WERI-Rb-1 (cell line): ENCODE results near the gene GUCY1B1.

Source experiments
- DNase-seq: peaks from one replicate; pipeline ENCODE4 v3.0.0-alpha.2; 2020
- H3K27ac ChIP-seq: fragments of 250-450 bp; sonication (Bioruptor Pico); 2 replicates; pipeline ENCODE4 v1.5.1; 2020; ENCODE audit warnings: mild to moderate bottlenecking, moderate library complexity
- H3K27me3 ChIP-seq: fragments of 250-450 bp; sonication (Bioruptor Pico); 2 replicates; pipeline ENCODE4 v1.5.1; 2021; ENCODE audit warnings: mild to moderate bottlenecking, low read depth, moderate library complexity; ENCODE audit not compliant: insufficient read depth, severe bottlenecking
- H3K36me3 ChIP-seq: fragments of 250-450 bp; sonication (Bioruptor Pico); 2 replicates; pipeline ENCODE4 v1.5.1; 2020; ENCODE audit warnings: mild to moderate bottlenecking, moderate library complexity
- H3K4me3 ChIP-seq: 2 replicates; pipeline ENCODE4 v1.5.1; 2011; ENCODE audit warnings: low read depth, mild to moderate bottlenecking, control low read depth, low read length
- H3K9me3 ChIP-seq: fragments of 250-450 bp; sonication (Bioruptor Pico); 2 replicates; pipeline ENCODE4 v1.5.1; 2021; ENCODE audit warnings: mild to moderate bottlenecking, moderate library complexity; ENCODE audit not compliant: severe bottlenecking
- TF ChIP-seq, protein P1 (sequence below): IDR thresholded peaks from 2 replicates; pipeline ENCODE4 v1.5.1; 2011; ENCODE audit warnings: low read depth, mild to moderate bottlenecking, control low read depth, inconsistent platforms, low read length

Gene GUCY1B1

DNA sequence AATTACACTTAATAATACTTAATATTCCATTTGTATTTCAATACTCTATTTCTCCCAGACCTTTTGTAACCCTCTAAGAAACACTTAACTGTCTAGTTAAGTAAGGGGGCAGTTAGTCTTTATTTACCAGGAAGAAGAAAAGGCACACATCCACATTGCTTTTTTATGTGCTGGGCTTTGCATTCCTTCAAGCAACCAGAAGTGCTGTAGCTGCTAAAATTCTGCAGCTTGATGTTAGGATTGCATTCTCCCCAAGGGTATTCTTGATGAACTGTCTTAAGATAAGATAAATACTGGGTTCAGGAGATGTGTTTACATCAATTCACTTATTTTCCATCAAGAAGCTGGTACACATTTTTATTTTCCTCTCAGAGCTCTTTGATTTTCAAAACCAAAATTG, 83.3 kb downstream of the GUCY1B1 start:
- Histone ChIP-seq H3K36me3 (no peaks in the 10 kb centered on the region), H3K4me3 (no peak overlapping the region), H3K27me3 (no peaks in the 10 kb centered on the region), H3K9me3 (peaks cover 6% of the 10 kb centered on the region), H3K27ac (no peak overlapping the region)
- DNase-seq: no peak
- TF ChIP-seq, protein P1, sequence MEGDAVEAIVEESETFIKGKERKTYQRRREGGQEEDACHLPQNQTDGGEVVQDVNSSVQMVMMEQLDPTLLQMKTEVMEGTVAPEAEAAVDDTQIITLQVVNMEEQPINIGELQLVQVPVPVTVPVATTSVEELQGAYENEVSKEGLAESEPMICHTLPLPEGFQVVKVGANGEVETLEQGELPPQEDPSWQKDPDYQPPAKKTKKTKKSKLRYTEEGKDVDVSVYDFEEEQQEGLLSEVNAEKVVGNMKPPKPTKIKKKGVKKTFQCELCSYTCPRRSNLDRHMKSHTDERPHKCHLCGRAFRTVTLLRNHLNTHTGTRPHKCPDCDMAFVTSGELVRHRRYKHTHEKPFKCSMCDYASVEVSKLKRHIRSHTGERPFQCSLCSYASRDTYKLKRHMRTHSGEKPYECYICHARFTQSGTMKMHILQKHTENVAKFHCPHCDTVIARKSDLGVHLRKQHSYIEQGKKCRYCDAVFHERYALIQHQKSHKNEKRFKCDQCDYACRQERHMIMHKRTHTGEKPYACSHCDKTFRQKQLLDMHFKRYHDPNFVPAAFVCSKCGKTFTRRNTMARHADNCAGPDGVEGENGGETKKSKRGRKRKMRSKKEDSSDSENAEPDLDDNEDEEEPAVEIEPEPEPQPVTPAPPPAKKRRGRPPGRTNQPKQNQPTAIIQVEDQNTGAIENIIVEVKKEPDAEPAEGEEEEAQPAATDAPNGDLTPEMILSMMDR: no peak

DNA sequence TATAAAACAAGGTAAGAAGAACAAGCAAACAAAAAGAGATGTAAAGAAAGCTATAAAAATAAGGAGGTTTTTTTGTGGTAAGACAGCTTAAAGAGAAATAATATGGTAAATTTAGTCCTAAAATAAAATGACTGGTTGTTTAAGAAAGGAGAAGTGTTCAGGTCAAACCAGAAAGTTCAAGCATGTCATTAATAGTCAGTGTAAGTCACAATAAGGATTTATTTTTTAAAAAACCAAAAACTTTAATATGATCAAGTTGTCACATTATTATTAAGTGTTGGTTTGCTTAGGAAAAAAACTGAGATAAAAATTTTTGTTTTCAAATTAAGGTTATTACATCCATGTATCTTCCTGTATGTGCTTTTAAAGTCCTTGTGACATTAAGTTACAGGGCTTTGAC, 88.1 kb downstream of the GUCY1B1 start:
- TF ChIP-seq, protein P1: no peak
- Histone ChIP-seq H3K4me3 (no peak overlapping the region), H3K9me3 (peaks cover 18% of the 10 kb centered on the region), H3K36me3 (no peaks in the 10 kb centered on the region), H3K27ac (no peak overlapping the region), H3K27me3 (no peaks in the 10 kb centered on the region)
- no peak for DNase-seq

DNA sequence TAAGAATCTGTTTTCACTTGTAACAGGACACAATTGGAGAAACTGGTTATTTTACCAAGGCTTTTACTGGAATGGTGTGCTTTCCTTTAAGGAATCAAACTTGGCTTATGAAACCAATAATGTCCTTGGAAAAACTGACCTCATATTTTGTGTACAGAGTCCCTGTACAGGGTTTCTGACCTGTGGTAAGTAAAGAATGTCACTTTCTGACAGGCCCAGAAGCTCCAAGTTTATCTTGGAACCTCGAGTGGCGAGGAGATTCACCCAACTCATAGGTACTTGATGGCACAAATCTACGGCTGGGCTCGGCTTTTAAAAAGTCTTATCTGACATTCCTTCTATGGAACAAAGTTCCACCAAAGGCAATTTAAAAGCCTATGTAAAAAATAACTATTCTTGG, 90.2 kb downstream of the GUCY1B1 start:
- H3K4me3 ChIP-seq: no peak overlapping the region
- peaks cover 18% of the 10 kb centered on the region for H3K9me3 ChIP-seq
- TF ChIP-seq, protein P1: no peak
- no peaks in the 10 kb centered on the region for H3K27me3 ChIP-seq
- no peak overlapping the region for H3K27ac ChIP-seq
- no peak for DNase-seq
- no peaks in the 10 kb centered on the region for H3K36me3 ChIP-seq

DNA sequence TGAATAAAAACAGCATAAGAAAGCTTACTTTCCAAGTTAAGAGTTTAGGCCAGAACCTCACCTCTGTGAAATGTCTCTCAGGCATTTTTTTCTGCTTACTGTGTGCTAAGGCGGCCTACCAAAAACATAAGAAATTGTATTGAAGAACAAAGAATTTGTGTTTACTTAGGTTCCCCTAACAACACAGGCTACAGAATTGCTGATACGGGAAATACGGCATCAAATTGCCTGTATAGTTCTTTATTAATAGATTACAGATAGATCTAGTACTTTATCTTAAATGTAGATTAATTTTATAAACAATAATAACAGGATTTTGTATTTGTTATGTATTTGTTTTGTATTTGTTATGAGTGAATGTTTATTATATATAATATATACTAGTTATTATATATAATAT, 94.4 kb downstream of the GUCY1B1 start:
- no peaks in the 10 kb centered on the region for H3K36me3 ChIP-seq
- peaks cover 4% of the 10 kb centered on the region for H3K9me3 ChIP-seq
- DNase-seq: no peak
- TF ChIP-seq, protein P1: no peak
- H3K4me3 ChIP-seq: no peak overlapping the region
- no peaks in the 10 kb centered on the region for H3K27me3 ChIP-seq
- no peak overlapping the region for H3K27ac ChIP-seq

DNA sequence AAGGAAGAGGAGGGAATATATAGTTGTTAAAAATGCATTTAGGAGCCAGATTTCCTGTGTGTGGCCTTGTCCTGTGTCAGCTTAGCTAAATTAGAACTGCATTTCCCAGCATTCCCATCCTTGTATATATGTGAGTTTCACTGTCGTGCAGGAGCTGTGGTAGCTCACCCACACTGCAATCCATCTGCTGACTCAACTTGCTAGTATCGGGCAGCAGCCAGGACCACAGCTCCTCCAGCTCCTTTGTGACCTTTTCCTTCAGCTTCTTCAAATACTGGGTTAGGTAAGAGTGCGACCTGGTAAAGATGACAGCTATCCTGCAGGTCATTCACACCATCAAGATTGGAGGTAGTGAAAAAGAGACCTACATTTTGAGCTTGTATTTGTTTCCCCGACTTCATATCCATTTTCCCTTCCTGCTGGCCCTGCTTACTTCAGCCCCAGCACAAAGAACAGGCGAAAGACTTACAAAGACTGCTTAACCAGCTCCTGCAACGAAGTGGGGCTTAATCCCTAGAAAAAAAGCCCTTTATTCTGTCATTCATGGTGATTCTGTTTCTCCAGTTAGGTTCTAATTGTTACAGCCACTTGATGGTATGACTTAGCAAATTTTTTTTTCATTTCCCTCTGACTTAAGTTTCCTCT, 95.9 kb downstream of the GUCY1B1 start:
- Histone ChIP-seq H3K4me3 (no peak overlapping the region), H3K9me3 (no peaks in the 10 kb centered on the region), H3K27me3 (no peaks in the 10 kb centered on the region), H3K27ac (no peak overlapping the region), H3K36me3 (no peaks in the 10 kb centered on the region)
- DNase-seq: no peak
- TF ChIP-seq, protein P1: no peak

DNA sequence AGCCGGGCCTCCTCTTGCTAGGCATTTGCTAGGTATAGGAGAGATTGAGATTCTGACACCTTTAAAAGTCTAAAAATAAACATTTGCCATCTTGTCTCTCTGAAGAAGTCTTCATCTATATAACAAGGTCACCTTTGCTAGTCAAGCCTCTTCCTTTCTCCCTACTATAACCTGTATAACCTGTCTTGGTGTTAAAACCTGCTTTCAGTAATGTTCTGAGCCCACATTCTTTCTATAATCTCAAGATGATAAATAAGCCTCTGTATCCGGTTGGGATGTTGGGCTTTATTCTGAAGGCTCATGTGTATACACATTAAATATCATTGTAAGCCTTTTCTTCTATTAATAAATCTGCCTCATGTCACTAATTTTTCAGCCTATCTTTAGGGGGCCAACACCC, 97.1 kb downstream of the GUCY1B1 start:
- Histone ChIP-seq H3K4me3 (no peak overlapping the region), H3K27me3 (no peaks in the 10 kb centered on the region), H3K27ac (no peak overlapping the region), H3K9me3 (no peaks in the 10 kb centered on the region), H3K36me3 (no peaks in the 10 kb centered on the region)
- TF ChIP-seq, protein P1: no peak
- DNase-seq: no peak
